Lung (tissue), 12 donors: ENCODE data around the gene HTRA3. TPM values are rescaled to one million over a fixed set of nuclear protein-coding genes. Genes with fewer than 3 reads are reported as not detected.

Experiments used
- ATAC-seq: fragments of 200-7000 bp; cut with Tn5 transposase; one replicate; pipeline ENCODE4 v1.9.1; 2020; ENCODE audit warnings: moderate number of reproducible peaks; ENCODE audit not compliant: insufficient read depth, low FRiP score
- DNase-seq, 3 donors: peaks; one replicate each; pipeline ENCODE4 v3.0.0-alpha.2; 2013 to 2017
- H3K27ac ChIP-seq, 2 donors: one replicate each; pipeline ENCODE4 v1.5.1; 2013; ENCODE audit warnings: mild to moderate bottlenecking in 2 of 2, moderate library complexity in 2 of 2, control low read depth in 1 of 2, inconsistent platforms in 1 of 2, low read depth in 1 of 2, low read length in 1 of 2
- H3K27me3 ChIP-seq, 3 donors: one replicate each; pipeline ENCODE4 v1.5.1; 2013; ENCODE audit warnings: low read length in 2 of 3; ENCODE audit not compliant: control insufficient read depth in 3 of 3, insufficient read depth in 3 of 3
- H3K36me3 ChIP-seq, 4 donors: one replicate each; pipeline ENCODE4 v1.5.1; 2013; ENCODE audit warnings: low read length in 4 of 4, mild to moderate bottlenecking in 1 of 4, moderate library complexity in 1 of 4; ENCODE audit not compliant: control insufficient read depth in 4 of 4, insufficient read depth in 4 of 4
- H3K4me1 ChIP-seq, 5 donors: one replicate each; pipeline ENCODE4 v1.5.1; 2013; ENCODE audit warnings: low read length in 5 of 5, mild to moderate bottlenecking in 2 of 5, moderate library complexity in 1 of 5; ENCODE audit not compliant: control insufficient read depth in 5 of 5, insufficient read depth in 5 of 5
- H3K4me3 ChIP-seq: one replicate; pipeline ENCODE4 v1.5.1; 2013; ENCODE audit warnings: mild to moderate bottlenecking, control low read depth, moderate library complexity
- H3K9ac ChIP-seq, 2 donors: one replicate each; pipeline ENCODE4 v1.5.1; 2013; ENCODE audit warnings: low read length in 2 of 2, control low read depth in 1 of 2; ENCODE audit not compliant: insufficient read depth in 1 of 2
- H3K9me3 ChIP-seq, 4 donors: one replicate each; pipeline ENCODE4 v1.5.1; 2013; ENCODE audit warnings: low read length in 3 of 4, mild to moderate bottlenecking in 1 of 4, moderate library complexity in 1 of 4; ENCODE audit not compliant: control insufficient read depth in 4 of 4, insufficient read depth in 3 of 4
- CTCF ChIP-seq: IDR thresholded peaks from 2 replicates; pipeline ENCODE4 v1.5.1; 2012; ENCODE audit warnings: mild to moderate bottlenecking; ENCODE audit errors: control extremely low read depth, extremely low read depth
- WGBS, 2 donors: extraction: QIAGEN DNeasy Blood & Tissue Kit; methylation state at CpG; one replicate each; pipeline ENCODE4 v1.1.7; 2013; 5-methylcytosine and 5-hydroxymethylcytosine counted together
- polyA plus RNA-seq, 2 donors: library from polyadenylated mRNA; stranded (reverse); fragments of 200-250 nt; gene quantifications; one replicate each; pipeline ENCODE4 v1.2.1, GENCODE V29; 2013
- total RNA-seq, 2 donors: library from RNA; depleted of rRNA in 1 of 2; stranded (reverse); fragments of >200 nt in 1 of 2; gene quantifications; one replicate each; pipeline ENCODE4 v1.2.1, GENCODE V29; 2014 to 2021
- donor health status: control.
- donor health status: control.
- donor health status: Bipolar disorder and iron deficiency.
- donor health status: healthy.
- donor health status: DM: yes; HTN: yes; CAD: no.

Gene HTRA3
- total and polyA plus RNA-seq, 4 donors: 9.5 to 23.5 (median 17.8) TPM

GRCh38 chr4:8276358-8277240 is 7.0 kb downstream of the HTRA3 start:
- Histone ChIP-seq H3K4me3 (no peak overlapping the region), H3K4me1 (peaks cover 0 to 68% (median 21%) of the 10 kb centered on the region in 5 donors), H3K27ac (no peak overlapping the region), H3K27me3 (peaks cover 0 to 5% (median 0%) of the 10 kb centered on the region in 3 donors), H3K9ac (no peak overlapping the region), H3K36me3 (no peaks in the 10 kb centered on the region), H3K9me3 (no peaks in the 10 kb centered on the region)
- 64 to 68% methylated on average over 24 of the region's 24 CpGs for WGBS, 2 donors
- DNase-seq (peak in 2 of 3 donors; percentile 37 to 44), ATAC-seq (no peak)
- TF ChIP-seq CTCF: no peak

GRCh38 chr4:8277356-8278008 is 7.9 kb downstream of the HTRA3 start:
- peaks cover 0 to under 1% (median 0%) of the 10 kb centered on the region in 3 donors for H3K27me3 ChIP-seq
- no peak overlapping the region for H3K9ac ChIP-seq
- 87 to 92% methylated on average over 11 of the region's 11 CpGs for WGBS, 2 donors
- ATAC-seq (no peak), DNase-seq (no peak)
- no peak for TF ChIP-seq CTCF
- no peaks in the 10 kb centered on the region for H3K9me3 ChIP-seq
- no peak overlapping the region for H3K27ac ChIP-seq
- H3K36me3 ChIP-seq: no peaks in the 10 kb centered on the region
- peaks cover 0 to 71% (median 25%) of the 10 kb centered on the region in 5 donors for H3K4me1 ChIP-seq
- no peak overlapping the region for H3K4me3 ChIP-seq

GRCh38 chr4:8278009-8278395 is 8.4 kb downstream of the HTRA3 start:
- H3K27ac ChIP-seq: no peak overlapping the region
- no peak for ATAC-seq
- H3K9ac ChIP-seq: no peak overlapping the region
- H3K36me3 ChIP-seq: no peaks in the 10 kb centered on the region
- no peak for TF ChIP-seq CTCF
- DNase-seq: peak in 1 of 3 donors; percentile 35
- WGBS, 2 donors: 52 to 71% methylated on average over 6 of the region's 6 CpGs
- no peaks in the 10 kb centered on the region for H3K9me3 ChIP-seq
- H3K4me3 ChIP-seq: no peak overlapping the region
- H3K27me3 ChIP-seq: no peaks in the 10 kb centered on the region
- H3K4me1 ChIP-seq: peaks cover 0 to 66% (median 25%) of the 10 kb centered on the region in 5 donors
